ENCODE results near the gene CEMIP2.

The CEMIP2 gene

GRCh38 chr9:71719562-71719961 is 48.8 kb downstream of the CEMIP2 start:
- no peak for TF ChIP-seq CTCF (IDR thresholded peaks at IDR 0.05)

GRCh38 chr9:71719088-71719487 is 49.2 kb downstream of the CEMIP2 start:
- no peak for TF ChIP-seq CTCF (IDR thresholded peaks at IDR 0.05)

GRCh38 chr9:71716138-71716909 is 52.0 kb downstream of the CEMIP2 start:
- TF ChIP-seq CTCF (IDR thresholded peaks at IDR 0.05): peak; percentile 71

GRCh38 chr9:71710856-71711255 is 57.5 kb downstream of the CEMIP2 start:
- TF ChIP-seq CTCF (IDR thresholded peaks at IDR 0.05): no peak

GRCh38 chr9:71710201-71710600 is 58.1 kb downstream of the CEMIP2 start:
- no peak for TF ChIP-seq CTCF (IDR thresholded peaks at IDR 0.05)

GRCh38 chr9:71709384-71709783 is 58.9 kb downstream of the CEMIP2 start:
- no peak for TF ChIP-seq CTCF (IDR thresholded peaks at IDR 0.05)

- TF ChIP-seq CTCF (IDR thresholded peaks at IDR 0.05): no peak
These were observed 62.1 kb downstream of the CEMIP2 start for GRCh38 chr9:71706176-71706575.

GRCh38 chr9:71704796-71705195 is 63.5 kb downstream of the CEMIP2 start:
- no peak for TF ChIP-seq CTCF (IDR thresholded peaks at IDR 0.05)
